ENCODE measurements around the gene ANKRA2. TPM values are rescaled to one million over a fixed set of nuclear protein-coding genes. Genes with fewer than 3 reads are reported as not detected.
A peak's percentile ranks its signal among the peaks of the same experiment; 100 is the strongest.

ANKRA2 gene
- total and polyA plus RNA-seq, 9 of the 15 experiments (the other 6 are each of a cell fraction or from before 2014, with no cell fraction given) = 7.9 to 28.7 (median 12.8) TPM

DNA sequence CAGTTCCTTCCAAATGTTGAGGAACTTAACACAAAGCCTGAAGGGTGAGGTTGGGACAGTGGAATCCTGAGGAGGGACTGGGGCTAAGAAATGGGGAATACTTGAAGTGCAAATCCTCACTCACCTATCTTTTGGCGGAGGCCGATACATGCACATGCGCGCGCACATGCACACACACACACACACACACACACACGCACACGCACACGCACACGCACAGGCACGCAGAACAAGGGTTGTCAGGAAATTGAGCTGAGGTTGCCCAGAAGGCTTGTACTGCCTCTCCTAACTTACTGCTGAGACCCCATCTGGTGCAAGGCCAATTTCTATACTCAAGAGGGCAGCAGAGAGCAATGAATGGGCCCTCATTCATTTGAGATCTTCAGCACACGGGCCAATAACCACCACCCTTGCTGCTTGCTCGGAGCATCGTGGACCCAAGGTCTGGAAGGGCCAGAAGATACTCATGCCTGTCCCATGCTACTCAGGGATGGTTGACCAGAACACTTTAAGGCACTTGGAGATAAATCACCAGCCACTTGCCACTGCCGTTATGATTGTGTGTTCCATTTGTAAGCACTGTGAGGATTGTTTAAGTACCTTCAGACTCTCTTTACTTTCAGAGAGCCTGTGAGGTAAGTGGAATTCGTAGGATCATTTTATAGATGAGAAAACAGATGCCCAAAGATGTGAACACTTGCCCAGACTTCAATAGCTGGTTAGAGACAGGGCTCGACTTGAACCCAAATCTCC, 45.7 kb downstream of the ANKRA2 start (continued):
- TF ChIP-seq, protein P1, sequence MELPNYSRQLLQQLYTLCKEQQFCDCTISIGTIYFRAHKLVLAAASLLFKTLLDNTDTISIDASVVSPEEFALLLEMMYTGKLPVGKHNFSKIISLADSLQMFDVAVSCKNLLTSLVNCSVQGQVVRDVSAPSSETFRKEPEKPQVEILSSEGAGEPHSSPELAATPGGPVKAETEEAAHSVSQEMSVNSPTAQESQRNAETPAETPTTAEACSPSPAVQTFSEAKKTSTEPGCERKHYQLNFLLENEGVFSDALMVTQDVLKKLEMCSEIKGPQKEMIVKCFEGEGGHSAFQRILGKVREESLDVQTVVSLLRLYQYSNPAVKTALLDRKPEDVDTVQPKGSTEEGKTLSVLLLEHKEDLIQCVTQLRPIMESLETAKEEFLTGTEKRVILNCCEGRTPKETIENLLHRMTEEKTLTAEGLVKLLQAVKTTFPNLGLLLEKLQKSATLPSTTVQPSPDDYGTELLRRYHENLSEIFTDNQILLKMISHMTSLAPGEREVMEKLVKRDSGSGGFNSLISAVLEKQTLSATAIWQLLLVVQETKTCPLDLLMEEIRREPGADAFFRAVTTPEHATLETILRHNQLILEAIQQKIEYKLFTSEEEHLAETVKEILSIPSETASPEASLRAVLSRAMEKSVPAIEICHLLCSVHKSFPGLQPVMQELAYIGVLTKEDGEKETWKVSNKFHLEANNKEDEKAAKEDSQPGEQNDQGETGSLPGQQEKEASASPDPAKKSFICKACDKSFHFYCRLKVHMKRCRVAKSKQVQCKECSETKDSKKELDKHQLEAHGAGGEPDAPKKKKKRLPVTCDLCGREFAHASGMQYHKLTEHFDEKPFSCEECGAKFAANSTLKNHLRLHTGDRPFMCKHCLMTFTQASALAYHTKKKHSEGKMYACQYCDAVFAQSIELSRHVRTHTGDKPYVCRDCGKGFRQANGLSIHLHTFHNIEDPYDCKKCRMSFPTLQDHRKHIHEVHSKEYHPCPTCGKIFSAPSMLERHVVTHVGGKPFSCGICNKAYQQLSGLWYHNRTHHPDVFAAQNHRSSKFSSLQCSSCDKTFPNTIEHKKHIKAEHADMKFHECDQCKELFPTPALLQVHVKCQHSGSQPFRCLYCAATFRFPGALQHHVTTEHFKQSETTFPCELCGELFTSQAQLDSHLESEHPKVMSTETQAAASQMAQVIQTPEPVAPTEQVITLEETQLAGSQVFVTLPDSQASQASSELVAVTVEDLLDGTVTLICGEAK (IDR thresholded peaks at IDR 0.05) = no peak
- TF ChIP-seq, protein P1 (CRISPR knock-in tag; IDR thresholded peaks at IDR 0.05) = no peak
- TF ChIP-seq CBFB (CRISPR knock-in tag; IDR thresholded peaks at IDR 0.05) (0 out of 2 replicates have a peak, but pooled peaks have one; percentile 17), ZNF699 (CRISPR knock-in tag; IDR thresholded peaks at IDR 0.05; ENCODE audit: insufficient replicate concordance) (no peak), TRIM28 (IDR thresholded peaks at IDR 0.05) (no peak), ZFP36 (IDR thresholded peaks at IDR 0.05; ENCODE audit: low read depth, low read length, partially characterized antibody) (peak; percentile 6)
- TF ChIP-seq, protein P2, sequence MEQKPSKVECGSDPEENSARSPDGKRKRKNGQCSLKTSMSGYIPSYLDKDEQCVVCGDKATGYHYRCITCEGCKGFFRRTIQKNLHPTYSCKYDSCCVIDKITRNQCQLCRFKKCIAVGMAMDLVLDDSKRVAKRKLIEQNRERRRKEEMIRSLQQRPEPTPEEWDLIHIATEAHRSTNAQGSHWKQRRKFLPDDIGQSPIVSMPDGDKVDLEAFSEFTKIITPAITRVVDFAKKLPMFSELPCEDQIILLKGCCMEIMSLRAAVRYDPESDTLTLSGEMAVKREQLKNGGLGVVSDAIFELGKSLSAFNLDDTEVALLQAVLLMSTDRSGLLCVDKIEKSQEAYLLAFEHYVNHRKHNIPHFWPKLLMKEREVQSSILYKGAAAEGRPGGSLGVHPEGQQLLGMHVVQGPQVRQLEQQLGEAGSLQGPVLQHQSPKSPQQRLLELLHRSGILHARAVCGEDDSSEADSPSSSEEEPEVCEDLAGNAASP (IDR thresholded peaks at IDR 0.05) = no peak
- TF ChIP-seq, protein P3, sequence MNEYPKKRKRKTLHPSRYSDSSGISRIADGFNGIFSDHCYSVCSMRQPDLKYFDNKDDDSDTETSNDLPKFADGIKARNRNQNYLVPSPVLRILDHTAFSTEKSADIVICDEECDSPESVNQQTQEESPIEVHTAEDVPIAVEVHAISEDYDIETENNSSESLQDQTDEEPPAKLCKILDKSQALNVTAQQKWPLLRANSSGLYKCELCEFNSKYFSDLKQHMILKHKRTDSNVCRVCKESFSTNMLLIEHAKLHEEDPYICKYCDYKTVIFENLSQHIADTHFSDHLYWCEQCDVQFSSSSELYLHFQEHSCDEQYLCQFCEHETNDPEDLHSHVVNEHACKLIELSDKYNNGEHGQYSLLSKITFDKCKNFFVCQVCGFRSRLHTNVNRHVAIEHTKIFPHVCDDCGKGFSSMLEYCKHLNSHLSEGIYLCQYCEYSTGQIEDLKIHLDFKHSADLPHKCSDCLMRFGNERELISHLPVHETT (CRISPR knock-in tag; conservative IDR thresholded peaks at IDR 0.05 in 1 of 2, IDR thresholded peaks at IDR 0.05 in 1 of 2) = no peak
- TF ChIP-seq, protein P4, sequence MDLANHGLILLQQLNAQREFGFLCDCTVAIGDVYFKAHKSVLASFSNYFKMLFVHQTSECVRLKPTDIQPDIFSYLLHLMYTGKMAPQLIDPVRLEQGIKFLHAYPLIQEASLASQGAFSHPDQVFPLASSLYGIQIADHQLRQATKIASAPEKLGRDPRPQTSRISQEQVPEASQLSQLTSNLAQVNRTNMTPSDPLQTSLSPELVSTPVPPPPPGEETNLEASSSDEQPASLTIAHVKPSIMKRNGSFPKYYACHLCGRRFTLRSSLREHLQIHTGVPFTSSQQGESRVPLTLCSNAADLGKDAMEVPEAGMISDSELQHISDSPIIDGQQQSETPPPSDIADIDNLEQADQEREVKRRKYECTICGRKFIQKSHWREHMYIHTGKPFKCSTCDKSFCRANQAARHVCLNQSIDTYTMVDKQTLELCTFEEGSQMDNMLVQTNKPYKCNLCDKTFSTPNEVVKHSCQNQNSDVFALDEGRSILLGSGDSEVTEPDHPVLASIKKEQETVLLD (IDR thresholded peaks at IDR 0.05) = 0 out of 2 replicates have a peak, but pooled peaks have one; percentile 52
- TF ChIP-seq, protein P5, sequence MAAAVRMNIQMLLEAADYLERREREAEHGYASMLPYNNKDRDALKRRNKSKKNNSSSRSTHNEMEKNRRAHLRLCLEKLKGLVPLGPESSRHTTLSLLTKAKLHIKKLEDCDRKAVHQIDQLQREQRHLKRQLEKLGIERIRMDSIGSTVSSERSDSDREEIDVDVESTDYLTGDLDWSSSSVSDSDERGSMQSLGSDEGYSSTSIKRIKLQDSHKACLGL (CRISPR knock-in tag; IDR thresholded peaks at IDR 0.05; ENCODE audit: borderline replicate concordance, poor library complexity, severe bottlenecking) = no peak
